ENCODE data around the gene DNER.

Gene DNER

DNA sequence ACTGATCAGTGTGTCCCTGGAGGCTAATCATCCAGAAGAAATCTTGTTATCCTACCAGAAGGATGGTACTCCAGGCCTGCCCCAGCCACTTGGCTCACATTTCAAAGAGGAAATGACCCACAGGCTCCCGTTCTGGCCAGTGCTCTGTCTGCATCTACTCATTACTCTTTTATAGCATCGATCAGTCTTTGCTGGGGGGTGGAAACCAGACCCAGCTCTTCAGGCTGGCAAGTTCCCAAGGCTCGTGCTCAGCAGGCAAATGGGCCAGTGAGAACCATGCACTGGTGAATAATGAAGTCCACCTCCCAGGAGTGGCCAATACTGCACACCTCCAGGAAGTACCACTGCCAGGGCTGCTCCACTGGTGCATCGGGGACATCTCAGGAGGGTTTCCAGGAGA lies 38.8 kb downstream of the DNER start:
- TF ChIP-seq, protein P1, sequence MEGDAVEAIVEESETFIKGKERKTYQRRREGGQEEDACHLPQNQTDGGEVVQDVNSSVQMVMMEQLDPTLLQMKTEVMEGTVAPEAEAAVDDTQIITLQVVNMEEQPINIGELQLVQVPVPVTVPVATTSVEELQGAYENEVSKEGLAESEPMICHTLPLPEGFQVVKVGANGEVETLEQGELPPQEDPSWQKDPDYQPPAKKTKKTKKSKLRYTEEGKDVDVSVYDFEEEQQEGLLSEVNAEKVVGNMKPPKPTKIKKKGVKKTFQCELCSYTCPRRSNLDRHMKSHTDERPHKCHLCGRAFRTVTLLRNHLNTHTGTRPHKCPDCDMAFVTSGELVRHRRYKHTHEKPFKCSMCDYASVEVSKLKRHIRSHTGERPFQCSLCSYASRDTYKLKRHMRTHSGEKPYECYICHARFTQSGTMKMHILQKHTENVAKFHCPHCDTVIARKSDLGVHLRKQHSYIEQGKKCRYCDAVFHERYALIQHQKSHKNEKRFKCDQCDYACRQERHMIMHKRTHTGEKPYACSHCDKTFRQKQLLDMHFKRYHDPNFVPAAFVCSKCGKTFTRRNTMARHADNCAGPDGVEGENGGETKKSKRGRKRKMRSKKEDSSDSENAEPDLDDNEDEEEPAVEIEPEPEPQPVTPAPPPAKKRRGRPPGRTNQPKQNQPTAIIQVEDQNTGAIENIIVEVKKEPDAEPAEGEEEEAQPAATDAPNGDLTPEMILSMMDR (IDR thresholded peaks at IDR 0.05; ENCODE audit: borderline replicate concordance, insufficient read depth, low read depth, low read length): no peak
- H3K4me3 ChIP-seq (ENCODE audit: low read depth, low read length): no peak overlapping the region

DNA sequence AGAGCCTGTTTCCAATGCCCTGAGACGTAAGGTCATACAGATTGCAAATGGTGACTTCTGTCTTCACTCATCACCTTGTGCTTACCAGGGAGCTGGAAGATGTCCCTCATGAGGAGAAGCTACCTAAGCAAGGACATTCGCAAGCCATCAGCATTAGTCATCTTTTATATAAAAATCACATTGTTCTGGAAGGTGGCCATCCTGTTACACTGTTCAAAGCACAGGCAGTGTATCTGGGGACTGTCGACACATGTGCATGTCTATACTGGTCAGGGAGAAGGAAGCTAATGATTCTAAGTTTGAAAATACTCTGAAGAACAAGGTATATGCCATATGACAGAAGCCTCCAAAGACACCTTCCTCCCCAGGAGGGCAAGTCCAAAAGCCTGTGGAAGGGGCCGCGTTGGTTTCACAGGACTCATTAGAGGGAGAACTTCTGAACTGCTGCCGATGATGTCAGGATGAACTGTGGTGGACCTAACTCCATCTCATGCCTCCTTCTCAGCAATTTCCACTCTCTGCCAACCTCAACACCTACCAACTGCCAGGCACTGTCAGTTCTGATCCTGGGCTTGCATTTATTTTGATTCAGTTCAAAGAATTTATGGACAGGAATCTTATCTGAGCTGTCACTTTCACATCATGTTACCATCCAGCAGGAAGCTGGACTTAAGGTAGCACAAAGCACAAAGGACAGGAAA lies 39.4 kb downstream of the DNER start:
- TF ChIP-seq, protein P1 (IDR thresholded peaks at IDR 0.05; ENCODE audit: borderline replicate concordance, insufficient read depth, low read depth, low read length): no peak
- no peak overlapping the region for H3K4me3 ChIP-seq (ENCODE audit: low read depth, low read length)

DNA sequence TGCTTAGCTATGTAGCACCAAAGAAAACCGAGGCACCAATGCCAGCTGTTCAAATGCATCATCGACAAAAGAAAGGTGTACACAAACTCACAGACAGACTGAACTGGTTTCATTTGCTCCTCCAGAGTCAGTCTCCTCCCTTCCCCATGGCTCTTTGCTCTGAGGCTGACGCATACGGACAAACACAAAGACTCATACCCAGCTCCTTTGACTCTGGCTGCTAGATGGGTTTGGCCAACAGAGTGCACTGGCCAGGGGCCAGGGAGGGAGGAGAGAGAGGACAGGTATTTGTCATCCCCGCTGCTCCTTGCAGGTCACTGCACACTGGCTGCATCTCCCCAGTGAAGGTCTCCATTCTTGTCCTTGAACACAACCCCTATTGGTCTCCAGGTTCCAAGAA lies 40.7 kb downstream of the DNER start:
- H3K4me3 ChIP-seq (ENCODE audit: low read depth, low read length): no peak overlapping the region
- TF ChIP-seq, protein P1 (IDR thresholded peaks at IDR 0.05; ENCODE audit: borderline replicate concordance, insufficient read depth, low read depth, low read length): no peak

DNA sequence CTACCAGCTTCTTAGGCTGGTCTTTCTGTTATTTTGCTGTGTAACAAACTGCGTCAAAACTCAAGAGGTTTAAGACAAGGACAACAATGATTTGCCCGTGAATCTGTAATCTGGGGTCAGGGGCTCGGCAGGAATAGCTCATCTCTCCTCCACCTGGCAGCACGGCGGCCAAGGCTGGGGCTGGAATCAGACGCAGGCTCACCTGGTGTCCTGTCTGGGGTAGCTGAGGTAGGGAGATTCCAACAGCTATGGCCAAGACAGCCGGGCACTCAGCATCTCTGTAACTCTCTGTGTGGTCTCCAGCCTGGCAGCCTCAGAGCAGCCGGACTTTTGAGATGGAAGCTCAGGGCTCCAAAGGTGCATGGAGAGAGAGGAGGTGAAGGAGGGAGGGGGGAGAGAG lies 42.3 kb downstream of the DNER start:
- TF ChIP-seq, protein P1 (IDR thresholded peaks at IDR 0.05; ENCODE audit: borderline replicate concordance, insufficient read depth, low read depth, low read length): no peak

DNA sequence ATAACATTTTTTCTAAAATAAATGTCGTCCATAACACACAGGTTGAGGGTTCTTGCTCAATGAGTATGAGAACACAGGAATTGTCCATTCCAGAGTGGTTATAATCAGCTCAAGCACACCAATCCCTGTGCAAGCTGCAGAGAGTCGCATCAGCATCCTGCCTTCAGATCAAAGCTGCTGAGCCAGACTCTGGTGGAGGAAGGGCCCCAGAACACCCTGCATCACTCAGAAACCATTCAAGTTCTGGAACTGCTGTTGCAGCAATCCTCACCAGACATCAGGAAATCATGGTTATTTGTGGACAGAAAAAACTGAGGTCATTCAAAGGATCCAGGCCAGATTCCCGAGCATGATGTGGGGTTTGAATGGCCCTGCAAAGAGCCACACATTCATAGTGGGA lies 44.5 kb downstream of the DNER start:
- TF ChIP-seq, protein P1 (IDR thresholded peaks at IDR 0.05; ENCODE audit: borderline replicate concordance, insufficient read depth, low read depth, low read length): no peak

More for the DNA sequence above, 42.3 kb downstream of the DNER start:
- H3K4me3 ChIP-seq (ENCODE audit: low read depth, low read length): no peak overlapping the region

DNA sequence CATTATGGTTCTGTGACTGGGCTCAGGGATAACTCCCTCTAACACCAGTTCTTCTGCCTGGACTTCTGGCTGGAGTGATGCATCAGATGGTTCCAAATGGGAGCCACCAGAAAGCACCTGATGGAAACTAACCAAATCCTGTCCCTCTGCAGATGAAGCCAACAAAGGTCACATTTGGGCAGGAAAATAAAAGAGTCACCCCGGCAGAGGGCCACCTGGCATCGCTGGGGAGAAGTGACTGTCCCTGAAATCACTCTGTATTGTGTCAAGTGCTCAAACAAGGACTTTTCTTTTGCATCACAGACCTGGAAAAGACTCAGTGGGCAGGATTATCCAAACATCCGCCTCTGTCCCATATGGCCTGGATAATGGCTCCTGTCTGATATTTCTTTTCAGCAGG lies 47.5 kb downstream of the DNER start:
- no peak overlapping the region for H3K4me3 ChIP-seq (ENCODE audit: low read depth, low read length)
- TF ChIP-seq, protein P1 (IDR thresholded peaks at IDR 0.05; ENCODE audit: borderline replicate concordance, insufficient read depth, low read depth, low read length): no peak

More for the DNA sequence above, 44.5 kb downstream of the DNER start:
- no peak overlapping the region for H3K4me3 ChIP-seq (ENCODE audit: low read depth, low read length)

DNA sequence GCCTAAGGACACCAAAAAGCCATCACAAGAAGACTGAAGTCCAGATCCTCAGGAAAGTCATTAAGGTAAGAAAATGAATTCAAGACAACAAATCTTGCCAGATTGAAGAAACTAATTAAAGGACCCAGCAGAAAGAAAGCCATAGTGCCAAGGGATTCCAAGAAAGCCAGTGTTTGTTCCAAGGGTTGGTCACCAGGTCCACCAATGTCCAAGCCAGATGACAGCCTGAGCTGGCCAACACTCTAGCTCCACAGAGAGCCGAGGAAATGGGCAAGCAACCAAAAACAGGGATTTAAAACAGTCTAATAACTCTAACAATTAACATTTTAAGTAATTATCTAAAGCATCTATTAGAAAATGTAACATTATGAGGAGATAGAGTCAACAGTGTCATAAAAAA lies 49.2 kb downstream of the DNER start:
- TF ChIP-seq, protein P1 (IDR thresholded peaks at IDR 0.05; ENCODE audit: borderline replicate concordance, insufficient read depth, low read depth, low read length): no peak

More for the DNA sequence above, 49.2 kb downstream of the DNER start:
- no peak overlapping the region for H3K4me3 ChIP-seq (ENCODE audit: low read depth, low read length)
